Hepatocyte (in vitro differentiated cells): Measurements from ENCODE around the gene UBASH3A. TPM values are rescaled to one million over a fixed set of nuclear protein-coding genes. Genes with fewer than 3 reads are reported as not detected.
A peak's percentile ranks its signal among the peaks of the same experiment; 100 is the strongest.

ENCODE experiments used
- DNase-seq: peaks from one replicate; pipeline ENCODE4 v3.0.0-alpha.2; 2016; ENCODE audit warnings: low spot score
- H2AFZ ChIP-seq: fragments of 200-600 bp; sonication (generic); 2 replicates; pipeline ENCODE4 v1.6.0; 2016; ENCODE audit warnings: antibody characterized with exemption, mild to moderate bottlenecking
- H3K27ac ChIP-seq: fragments of 200-600 bp; sonication (generic); 2 replicates; pipeline ENCODE4 v1.5.1; 2016; ENCODE audit warnings: mild to moderate bottlenecking
- H3K27me3 ChIP-seq: fragments of 200-600 bp; sonication (generic); 2 replicates; pipeline ENCODE4 v1.6.1; 2016
- H3K36me3 ChIP-seq: fragments of 200-600 bp; sonication (generic); replicated peaks from 2 replicates; pipeline ENCODE4 v1.5.1; 2016; ENCODE audit warnings: low read depth; ENCODE audit not compliant: insufficient read depth
- H3K4me1 ChIP-seq: fragments of 200-600 bp; sonication (generic); 2 replicates; pipeline ENCODE4 v1.5.1; 2016; ENCODE audit warnings: mild to moderate bottlenecking, moderate library complexity; ENCODE audit not compliant: insufficient read depth
- H3K4me2 ChIP-seq: fragments of 200-600 bp; sonication (generic); 2 replicates; pipeline ENCODE4 v1.6.0; 2016
- H3K4me3 ChIP-seq: fragments of 200-600 bp; sonication (generic); 2 replicates; pipeline ENCODE4 v1.5.1; 2016; ENCODE audit warnings: mild to moderate bottlenecking
- H3K79me2 ChIP-seq: fragments of 200-600 bp; sonication (generic); 2 replicates; pipeline ENCODE4 v1.6.0; 2017; ENCODE audit warnings: mild to moderate bottlenecking
- H3K9me2 ChIP-seq: fragments of 200-600 bp; sonication (generic); replicated peaks from 2 replicates; pipeline ENCODE4 v1.6.0; 2017; ENCODE audit warnings: mild to moderate bottlenecking; ENCODE audit not compliant: insufficient read depth
- H3K9me3 ChIP-seq: fragments of 200-600 bp; sonication (generic); 2 replicates; pipeline ENCODE4 v1.5.1; 2016; ENCODE audit warnings: low read depth, mild to moderate bottlenecking
- H4K20me1 ChIP-seq: fragments of 200-600 bp; sonication (generic); 2 replicates; pipeline ENCODE4 v1.6.0; 2016; ENCODE audit warnings: mild to moderate bottlenecking; ENCODE audit not compliant: insufficient read depth, poor library complexity, severe bottlenecking
- CTCF ChIP-seq: fragments of 200-600 bp; sonication (generic); IDR thresholded peaks from 2 replicates; pipeline ENCODE4 v1.5.1; 2016; ENCODE audit warnings: antibody characterized with exemption, mild to moderate bottlenecking; ENCODE audit not compliant: poor library complexity
- EZH2 ChIP-seq: fragments of 200-600 bp; sonication (generic); IDR thresholded peaks from 2 replicates; pipeline ENCODE4 v1.6.1; 2016; ENCODE audit warnings: antibody characterized with exemption, mild to moderate bottlenecking, borderline replicate concordance
- EZH2phosphoT487 ChIP-seq: fragments of 200-600 bp; sonication (generic); IDR thresholded peaks from one replicate; pipeline ENCODE4 v1.6.1; 2018; ENCODE audit warnings: antibody characterized with exemption, mild to moderate bottlenecking, low read depth, moderate library complexity; ENCODE audit not compliant: unreplicated experiment, severe bottlenecking
- WGBS: methylation state at CpG from one replicate; pipeline ENCODE4 v1.1.6; 2016; ENCODE audit warnings: low lambda C conversion rate; ENCODE audit errors: missing lambda C conversion rate; 5-methylcytosine and 5-hydroxymethylcytosine counted together
- polyA plus RNA-seq: library from polyadenylated mRNA; unstranded; fragments of >200 nt; fragmentation: Nextera tagmentation; extraction: Ambion mirVana; gene quantifications from 2 replicates; pipeline ENCODE4 v1.2.1, GENCODE V29; 2016
- total RNA-seq: library from RNA; depleted of rRNA; stranded (reverse); fragments of >200 nt; gene quantifications from 2 replicates; pipeline ENCODE4 v1.2.3, GENCODE V29; 2014

UBASH3A gene
- total and polyA plus RNA-seq, 2 experiments from 2014 or later = not detected

- Histone ChIP-seq H3K4me3 (no peak overlapping the region), H3K4me2 (no peak overlapping the region), H4K20me1 (no peaks in the 10 kb centered on the region), H3K9me2 (no peaks in the 10 kb centered on the region), H3K36me3 (no peaks in the 10 kb centered on the region), H2AFZ (no peak overlapping the region), H3K9me3 (no peaks in the 10 kb centered on the region), H3K27ac (peak overlapping the region; percentile 86), H3K79me2 (no peaks in the 10 kb centered on the region), H3K27me3 (no peaks in the 10 kb centered on the region), H3K4me1 (peaks cover 28% of the 10 kb centered on the region)
- peak; percentile 34 for DNase-seq
- 30% methylated on average over 1 of the region's 1 CpG for WGBS
- TF ChIP-seq EZH2phosphoT487 (no peak), CTCF (no peak), EZH2 (no peak)
Observed at GRCh38 chr21:42459082-42459460, 55.4 kb downstream of the UBASH3A start.

DNA sequence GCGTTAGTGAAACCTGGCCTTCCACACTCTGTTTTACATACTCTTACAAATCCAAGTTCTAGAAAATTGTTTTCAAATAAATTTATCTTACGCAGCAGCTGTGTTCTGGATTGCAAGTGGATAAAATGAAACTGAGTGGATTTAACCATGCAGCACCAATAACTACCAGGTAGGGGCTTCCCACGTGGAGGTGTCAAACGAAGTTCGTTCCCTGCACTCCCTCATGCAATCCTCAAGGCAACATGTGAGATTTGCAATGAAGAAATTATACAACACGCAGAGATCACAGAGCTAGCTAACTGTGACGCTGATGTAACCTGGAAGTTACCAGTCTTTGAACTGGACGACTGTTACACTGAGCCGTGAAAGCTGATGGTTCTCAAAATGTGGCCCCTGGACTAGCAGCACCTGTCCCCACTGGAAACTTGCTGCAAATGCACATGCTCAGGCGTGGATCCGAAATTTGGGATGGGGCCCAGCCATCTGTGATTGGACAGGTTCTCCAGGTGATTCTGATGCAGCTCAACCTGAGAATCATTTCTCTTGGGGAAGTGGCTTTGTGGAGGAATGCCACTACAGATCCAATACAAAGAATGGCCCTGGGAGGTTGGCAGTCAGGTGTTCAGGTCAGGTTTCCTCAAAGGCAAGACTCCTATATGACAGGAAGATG lies 56.0 kb downstream of the UBASH3A start:
- H3K79me2 ChIP-seq = no peaks in the 10 kb centered on the region
- no peaks in the 10 kb centered on the region for H3K36me3 ChIP-seq
- no peak overlapping the region for H3K4me3 ChIP-seq
- H3K4me2 ChIP-seq = no peak overlapping the region
- peaks cover 28% of the 10 kb centered on the region for H3K4me1 ChIP-seq
- no peak overlapping the region for H2AFZ ChIP-seq
- H4K20me1 ChIP-seq = no peaks in the 10 kb centered on the region
- H3K9me3 ChIP-seq = no peaks in the 10 kb centered on the region
- 71% methylated on average over 11 of the region's 11 CpGs for WGBS
- H3K9me2 ChIP-seq = no peaks in the 10 kb centered on the region
- DNase-seq = no peak
- no peak for TF ChIP-seq CTCF
- TF ChIP-seq EZH2phosphoT487 = no peak
- no peak for TF ChIP-seq EZH2
- no peaks in the 10 kb centered on the region for H3K27me3 ChIP-seq
- peak overlapping the region; percentile 86 for H3K27ac ChIP-seq

GRCh38 chr21:42460391-42461184 lies 56.9 kb downstream of the UBASH3A start:
- Histone ChIP-seq H3K4me3 (no peak overlapping the region), H3K27ac (peak overlapping the region; percentile 86), H3K4me2 (no peak overlapping the region), H3K36me3 (no peaks in the 10 kb centered on the region), H2AFZ (no peak overlapping the region), H3K27me3 (no peaks in the 10 kb centered on the region), H3K9me3 (no peaks in the 10 kb centered on the region), H3K79me2 (no peaks in the 10 kb centered on the region), H3K4me1 (peaks cover 34% of the 10 kb centered on the region), H4K20me1 (no peaks in the 10 kb centered on the region), H3K9me2 (no peaks in the 10 kb centered on the region)
- TF ChIP-seq CTCF (no peak), EZH2 (no peak), EZH2phosphoT487 (no peak)
- 73% methylated on average over 14 of the region's 14 CpGs for WGBS
- DNase-seq = no peak
